GM23338 (cell line): ENCODE results near the gene SYNDIG1. TPM values are rescaled to one million over a fixed set of nuclear protein-coding genes. Genes with fewer than 3 reads are reported as not detected.

Experiments used
- ATAC-seq: fragments of 200-7000 bp; cut with Tn5 transposase; 3 replicates; pipeline ENCODE4 v1.9.1; 2020
- DNase-seq: peaks from one replicate; pipeline ENCODE4 v3.0.0-alpha.2; 2015; ENCODE audit warnings: low spot score
- H2AFZ ChIP-seq: fragments of 200-600 bp; sonication (generic); 2 replicates; pipeline ENCODE4 v1.8.0; 2016; ENCODE audit warnings: antibody characterized with exemption, mild to moderate bottlenecking, moderate library complexity
- H3F3A ChIP-seq: fragments of 200-600 bp; sonication (generic); replicated peaks from 2 replicates; pipeline ENCODE4 v1.8.0; 2017; ENCODE audit warnings: antibody characterized with exemption, mixed run types, low read depth
- H3K27ac ChIP-seq: fragments of 200-600 bp; sonication (generic); 2 replicates; pipeline ENCODE4 v1.6.1; 2016; ENCODE audit warnings: low read depth
- H3K27me3 ChIP-seq: fragments of 200-600 bp; sonication (generic); 2 replicates; pipeline ENCODE4 v1.8.0; 2016; ENCODE audit warnings: mild to moderate bottlenecking, mixed run types, moderate library complexity; ENCODE audit not compliant: insufficient read depth
- H3K36me3 ChIP-seq: fragments of 200-600 bp; sonication (generic); 2 replicates; pipeline ENCODE4 v1.8.0; 2016; ENCODE audit warnings: mild to moderate bottlenecking; ENCODE audit not compliant: insufficient read depth
- H3K4me1 ChIP-seq: fragments of 200-600 bp; sonication (generic); 2 replicates; pipeline ENCODE4 v1.8.0; 2016; ENCODE audit warnings: mild to moderate bottlenecking, moderate library complexity; ENCODE audit not compliant: insufficient read depth
- H3K4me2 ChIP-seq: fragments of 200-600 bp; sonication (generic); 2 replicates; pipeline ENCODE4 v1.7.1; 2017; ENCODE audit warnings: mixed run types
- H3K4me3 ChIP-seq: fragments of 200-600 bp; sonication (generic); 2 replicates; pipeline ENCODE4 v1.6.1; 2016; ENCODE audit warnings: mixed run types
- H3K79me2 ChIP-seq: fragments of 200-600 bp; sonication (generic); replicated peaks from 2 replicates; pipeline ENCODE4 v1.8.0; 2017; ENCODE audit warnings: mild to moderate bottlenecking; ENCODE audit not compliant: insufficient read depth
- H3K9me2 ChIP-seq: fragments of 200-600 bp; sonication (generic); 2 replicates; pipeline ENCODE4 v1.8.0; 2017; ENCODE audit not compliant: insufficient read depth
- H4K20me1 ChIP-seq: fragments of 200-600 bp; sonication (generic); replicated peaks from 2 replicates; pipeline ENCODE4 v1.8.0; 2017; ENCODE audit warnings: mild to moderate bottlenecking; ENCODE audit not compliant: insufficient read depth
- H3K27ac Mint-ChIP-seq: 2 replicates; pipeline ENCODE4 v1.8.0; 2020; ENCODE audit warnings: inconsistent platforms, mild to moderate bottlenecking, moderate library complexity, mixed read lengths
- H3K27me3 Mint-ChIP-seq: 3 replicates; pipeline ENCODE4 v1.8.0; 2022; ENCODE audit warnings: low read depth, mild to moderate bottlenecking, moderate library complexity, mixed read lengths, inconsistent platforms; ENCODE audit not compliant: insufficient read depth, poor library complexity
- H3K36me3 Mint-ChIP-seq: 3 replicates; pipeline ENCODE4 v1.8.0; 2021; ENCODE audit warnings: low read depth, mild to moderate bottlenecking, inconsistent platforms, moderate library complexity, mixed read lengths
- H3K4me1 Mint-ChIP-seq: 3 replicates; pipeline ENCODE4 v1.8.0; 2020; ENCODE audit warnings: mild to moderate bottlenecking, inconsistent platforms, mixed read lengths
- H3K4me3 Mint-ChIP-seq: 3 replicates; pipeline ENCODE4 v1.8.0; 2021; ENCODE audit warnings: moderate library complexity, mild to moderate bottlenecking, inconsistent platforms, mixed read lengths
- H3K9me3 Mint-ChIP-seq: 3 replicates; pipeline ENCODE4 v1.8.0; 2020; ENCODE audit warnings: moderate library complexity, mild to moderate bottlenecking, inconsistent platforms, mixed read lengths
- EZH2 ChIP-seq: fragments of 200-600 bp; sonication (generic); IDR thresholded peaks from one replicate; pipeline ENCODE4 v1.8.0; 2017; ENCODE audit warnings: antibody characterized with exemption, mild to moderate bottlenecking, low read depth; ENCODE audit not compliant: unreplicated experiment
- JUNB ChIP-seq: IDR thresholded peaks from one replicate; pipeline ENCODE4 v1.6.1; 2016; ENCODE audit warnings: antibody characterized with exemption; ENCODE audit not compliant: unreplicated experiment
- STAT1 ChIP-seq: IDR thresholded peaks from one replicate; pipeline ENCODE4 v1.6.1; 2016; ENCODE audit warnings: antibody characterized with exemption; ENCODE audit not compliant: unreplicated experiment
- polyA plus RNA-seq: library from polyadenylated mRNA; unstranded; fragments of >200 nt; fragmentation: Nextera tagmentation; extraction: Ambion mirVana; gene quantifications from 2 replicates; pipeline ENCODE4 v1.2.1, GENCODE V29; 2016
- total RNA-seq: library from RNA; depleted of rRNA; stranded (reverse); fragments of >200 nt; shearing (Covaris generic); gene quantifications from 2 replicates; pipeline ENCODE4 v1.2.3, GENCODE V29; 2014
- TF ChIP-seq, protein P1 (sequence below): fragments of 250-450 bp; sonication (Bioruptor Pico); IDR thresholded peaks from 2 replicates; pipeline ENCODE4 v1.5.0; 2020; ENCODE audit warnings: mild to moderate bottlenecking, moderate library complexity
- TF ChIP-seq, protein P2 (sequence below): IDR thresholded peaks from 2 replicates; pipeline ENCODE4 v1.6.1; 2016; ENCODE audit warnings: antibody characterized with exemption

Gene SYNDIG1
- total and polyA plus RNA-seq, 2 experiments from 2014 or later: 2.8 to 4.8 TPM

DNA sequence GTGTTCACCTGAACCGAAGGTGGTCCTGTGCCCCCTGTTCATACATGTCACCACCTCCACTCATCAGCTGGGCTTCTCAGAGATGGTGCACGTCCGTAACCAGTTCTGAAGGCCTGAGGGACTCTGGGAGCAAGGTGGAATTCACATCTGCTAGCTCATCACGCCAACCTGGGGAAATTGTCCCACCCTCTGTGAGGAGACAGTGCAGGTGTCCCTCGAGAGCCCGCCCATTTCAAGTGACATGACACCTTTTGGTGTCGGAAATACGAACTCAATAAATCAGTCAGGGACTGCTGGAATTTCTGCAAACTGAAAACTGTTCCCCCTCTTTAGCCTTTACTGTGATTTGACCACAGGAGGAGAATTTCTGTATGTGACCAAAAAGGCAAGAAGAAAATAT lies 99.4 kb downstream of the SYNDIG1 start:
- Mint-ChIP-seq H3K9me3 (peaks cover 1% of the 10 kb centered on the region; the same call in 2 of the 3 replicates), H3K36me3 (peaks cover 12% of the 10 kb centered on the region), H3K27me3 (peaks cover 11% of the 10 kb centered on the region), H3K27ac (no peak overlapping the region), H3K4me3 (no peak overlapping the region), H3K4me1 (no peaks in the 10 kb centered on the region; the same call in 2 of the 3 replicates)
- Histone ChIP-seq H3K27me3 (no peaks in the 10 kb centered on the region), H3K79me2 (no peaks in the 10 kb centered on the region), H3K9me2 (no peaks in the 10 kb centered on the region), H2AFZ (no peak overlapping the region), H3K4me1 (no peaks in the 10 kb centered on the region), H4K20me1 (no peaks in the 10 kb centered on the region), H3F3A (no peaks in the 10 kb centered on the region), H3K4me3 (no peak overlapping the region), H3K27ac (no peak overlapping the region), H3K36me3 (no peaks in the 10 kb centered on the region), H3K4me2 (no peak overlapping the region)
- TF ChIP-seq, protein P1, sequence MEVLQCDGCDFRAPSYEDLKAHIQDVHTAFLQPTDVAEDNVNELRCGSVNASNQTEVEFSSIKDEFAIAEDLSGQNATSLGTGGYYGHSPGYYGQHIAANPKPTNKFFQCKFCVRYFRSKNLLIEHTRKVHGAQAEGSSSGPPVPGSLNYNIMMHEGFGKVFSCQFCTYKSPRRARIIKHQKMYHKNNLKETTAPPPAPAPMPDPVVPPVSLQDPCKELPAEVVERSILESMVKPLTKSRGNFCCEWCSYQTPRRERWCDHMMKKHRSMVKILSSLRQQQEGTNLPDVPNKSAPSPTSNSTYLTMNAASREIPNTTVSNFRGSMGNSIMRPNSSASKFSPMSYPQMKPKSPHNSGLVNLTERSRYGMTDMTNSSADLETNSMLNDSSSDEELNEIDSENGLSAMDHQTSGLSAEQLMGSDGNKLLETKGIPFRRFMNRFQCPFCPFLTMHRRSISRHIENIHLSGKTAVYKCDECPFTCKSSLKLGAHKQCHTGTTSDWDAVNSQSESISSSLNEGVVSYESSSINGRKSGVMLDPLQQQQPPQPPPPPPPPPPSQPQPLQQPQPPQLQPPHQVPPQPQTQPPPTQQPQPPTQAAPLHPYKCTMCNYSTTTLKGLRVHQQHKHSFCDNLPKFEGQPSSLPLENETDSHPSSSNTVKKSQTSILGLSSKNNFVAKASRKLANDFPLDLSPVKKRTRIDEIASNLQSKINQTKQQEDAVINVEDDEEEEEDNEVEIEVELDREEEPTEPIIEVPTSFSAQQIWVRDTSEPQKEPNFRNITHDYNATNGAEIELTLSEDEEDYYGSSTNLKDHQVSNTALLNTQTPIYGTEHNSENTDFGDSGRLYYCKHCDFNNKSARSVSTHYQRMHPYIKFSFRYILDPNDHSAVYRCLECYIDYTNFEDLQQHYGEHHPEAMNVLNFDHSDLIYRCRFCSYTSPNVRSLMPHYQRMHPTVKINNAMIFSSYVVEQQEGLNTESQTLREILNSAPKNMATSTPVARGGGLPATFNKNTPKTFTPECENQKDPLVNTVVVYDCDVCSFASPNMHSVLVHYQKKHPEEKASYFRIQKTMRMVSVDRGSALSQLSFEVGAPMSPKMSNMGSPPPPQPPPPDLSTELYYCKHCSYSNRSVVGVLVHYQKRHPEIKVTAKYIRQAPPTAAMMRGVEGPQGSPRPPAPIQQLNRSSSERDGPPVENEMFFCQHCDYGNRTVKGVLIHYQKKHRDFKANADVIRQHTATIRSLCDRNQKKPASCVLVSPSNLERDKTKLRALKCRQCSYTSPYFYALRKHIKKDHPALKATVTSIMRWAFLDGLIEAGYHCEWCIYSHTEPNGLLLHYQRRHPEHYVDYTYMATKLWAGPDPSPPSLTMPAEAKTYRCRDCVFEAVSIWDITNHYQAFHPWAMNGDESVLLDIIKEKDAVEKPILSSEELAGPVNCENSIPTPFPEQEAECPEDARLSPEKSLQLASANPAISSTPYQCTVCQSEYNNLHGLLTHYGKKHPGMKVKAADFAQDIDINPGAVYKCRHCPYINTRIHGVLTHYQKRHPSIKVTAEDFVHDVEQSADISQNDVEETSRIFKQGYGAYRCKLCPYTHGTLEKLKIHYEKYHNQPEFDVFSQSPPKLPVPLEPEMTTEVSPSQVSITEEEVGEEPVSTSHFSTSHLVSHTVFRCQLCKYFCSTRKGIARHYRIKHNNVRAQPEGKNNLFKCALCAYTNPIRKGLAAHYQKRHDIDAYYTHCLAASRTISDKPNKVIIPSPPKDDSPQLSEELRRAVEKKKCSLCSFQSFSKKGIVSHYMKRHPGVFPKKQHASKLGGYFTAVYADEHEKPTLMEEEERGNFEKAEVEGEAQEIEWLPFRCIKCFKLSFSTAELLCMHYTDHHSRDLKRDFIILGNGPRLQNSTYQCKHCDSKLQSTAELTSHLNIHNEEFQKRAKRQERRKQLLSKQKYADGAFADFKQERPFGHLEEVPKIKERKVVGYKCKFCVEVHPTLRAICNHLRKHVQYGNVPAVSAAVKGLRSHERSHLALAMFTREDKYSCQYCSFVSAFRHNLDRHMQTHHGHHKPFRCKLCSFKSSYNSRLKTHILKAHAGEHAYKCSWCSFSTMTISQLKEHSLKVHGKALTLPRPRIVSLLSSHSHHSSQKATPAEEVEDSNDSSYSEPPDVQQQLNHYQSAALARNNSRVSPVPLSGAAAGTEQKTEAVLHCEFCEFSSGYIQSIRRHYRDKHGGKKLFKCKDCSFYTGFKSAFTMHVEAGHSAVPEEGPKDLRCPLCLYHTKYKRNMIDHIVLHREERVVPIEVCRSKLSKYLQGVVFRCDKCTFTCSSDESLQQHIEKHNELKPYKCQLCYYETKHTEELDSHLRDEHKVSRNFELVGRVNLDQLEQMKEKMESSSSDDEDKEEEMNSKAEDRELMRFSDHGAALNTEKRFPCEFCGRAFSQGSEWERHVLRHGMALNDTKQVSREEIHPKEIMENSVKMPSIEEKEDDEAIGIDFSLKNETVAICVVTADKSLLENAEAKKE (CRISPR knock-in tag): no peak
- TF ChIP-seq EZH2 (no peak), STAT1 (no peak)
- TF ChIP-seq, protein P2, sequence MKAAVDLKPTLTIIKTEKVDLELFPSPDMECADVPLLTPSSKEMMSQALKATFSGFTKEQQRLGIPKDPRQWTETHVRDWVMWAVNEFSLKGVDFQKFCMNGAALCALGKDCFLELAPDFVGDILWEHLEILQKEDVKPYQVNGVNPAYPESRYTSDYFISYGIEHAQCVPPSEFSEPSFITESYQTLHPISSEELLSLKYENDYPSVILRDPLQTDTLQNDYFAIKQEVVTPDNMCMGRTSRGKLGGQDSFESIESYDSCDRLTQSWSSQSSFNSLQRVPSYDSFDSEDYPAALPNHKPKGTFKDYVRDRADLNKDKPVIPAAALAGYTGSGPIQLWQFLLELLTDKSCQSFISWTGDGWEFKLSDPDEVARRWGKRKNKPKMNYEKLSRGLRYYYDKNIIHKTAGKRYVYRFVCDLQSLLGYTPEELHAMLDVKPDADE: no peak
- DNase-seq (no peak), ATAC-seq (no peak)

DNA sequence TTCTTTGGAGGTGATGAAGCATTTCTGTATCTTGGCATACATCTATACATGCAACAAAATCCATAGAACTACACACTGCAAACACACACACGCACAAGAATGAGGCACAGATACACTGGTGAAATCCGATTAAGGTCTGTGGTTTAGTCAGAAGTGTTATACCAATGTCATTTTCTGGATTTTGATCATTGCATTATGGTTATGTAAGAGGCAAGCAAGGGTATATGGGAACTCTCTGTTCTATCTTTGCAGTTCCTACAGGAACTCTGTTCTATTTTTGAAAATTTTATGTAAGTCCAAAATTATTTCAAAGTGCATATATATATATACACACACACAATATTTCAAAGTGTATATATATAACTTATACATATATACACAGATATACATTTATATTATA lies 101.7 kb downstream of the SYNDIG1 start:
- H3K9me2 ChIP-seq: no peaks in the 10 kb centered on the region
- H3F3A ChIP-seq: no peaks in the 10 kb centered on the region
- H4K20me1 ChIP-seq: no peaks in the 10 kb centered on the region
- DNase-seq (no peak), ATAC-seq (no peak)
- no peaks in the 10 kb centered on the region for H3K9me3 Mint-ChIP-seq
- no peaks in the 10 kb centered on the region for H3K36me3 ChIP-seq
- no peak overlapping the region for H3K27ac Mint-ChIP-seq
- no peaks in the 10 kb centered on the region for H3K79me2 ChIP-seq
- no peak overlapping the region for H2AFZ ChIP-seq
- H3K4me2 ChIP-seq: no peak overlapping the region
- no peak overlapping the region for H3K27ac ChIP-seq
- no peaks in the 10 kb centered on the region for H3K36me3 Mint-ChIP-seq
- no peak overlapping the region for H3K4me3 Mint-ChIP-seq
- no peak overlapping the region for H3K4me3 ChIP-seq
- no peaks in the 10 kb centered on the region for H3K4me1 Mint-ChIP-seq
- peaks cover 9% of the 10 kb centered on the region for H3K27me3 Mint-ChIP-seq
- no peaks in the 10 kb centered on the region for H3K27me3 ChIP-seq
- no peaks in the 10 kb centered on the region for H3K4me1 ChIP-seq
- TF ChIP-seq, protein P1 (CRISPR knock-in tag): no peak
- TF ChIP-seq JUNB: no peak
